ENCODE measurements around the gene NARS2.
"Not testable (repeated sequence)": the region's sequence is repeated elsewhere in the genome, so short reads cannot be mapped to it uniquely, and the experiment has no call there.

The NARS2 gene

GRCh38 chr11:78576549-78577097, 2.0 kb upstream of the NARS2 start:
- DNase-seq (ENCODE audit: low read depth in 2 of 2), result no peak

- no peak for DNase-seq (ENCODE audit: low read depth in 2 of 2)
These were observed 814 bp upstream of the NARS2 start for GRCh38 chr11:78575478-78575877.

- DNase-seq (ENCODE audit: low read depth in 2 of 2), result no peak
These were observed 983 bp downstream of the NARS2 start for GRCh38 chr11:78573681-78574080.

- DNase-seq (ENCODE audit: low read depth in 2 of 2), result no peak
These were observed 1.4 kb downstream of the NARS2 start for GRCh38 chr11:78573271-78573670.

- DNase-seq (ENCODE audit: low read depth in 2 of 2), result no peak
These were observed 2.3 kb downstream of the NARS2 start for GRCh38 chr11:78572394-78572793.

- no peak for DNase-seq (ENCODE audit: low read depth in 2 of 2)
These were observed 4.6 kb downstream of the NARS2 start for GRCh38 chr11:78570031-78570430.

- no peak for DNase-seq (ENCODE audit: low read depth in 2 of 2)
These were observed 7.5 kb downstream of the NARS2 start for GRCh38 chr11:78567209-78567608.

- peak in 1 of 2 donors; percentile 49 for DNase-seq (ENCODE audit: low read depth in 2 of 2)
These were observed 9.9 kb downstream of the NARS2 start for GRCh38 chr11:78564490-78565467.

GRCh38 chr11:78564037-78564436, 10.6 kb downstream of the NARS2 start:
- DNase-seq (ENCODE audit: low read depth in 2 of 2), result not testable (repeated sequence)

- DNase-seq (ENCODE audit: low read depth in 2 of 2), result not testable (repeated sequence)
These were observed 11.6 kb downstream of the NARS2 start for GRCh38 chr11:78563090-78563489.

- DNase-seq (ENCODE audit: low read depth in 2 of 2), result no peak
These were observed 12.3 kb downstream of the NARS2 start for GRCh38 chr11:78562398-78562797.

- DNase-seq (ENCODE audit: low read depth in 2 of 2), result no peak
These were observed 13.7 kb downstream of the NARS2 start for GRCh38 chr11:78560826-78561484.

- no peak for DNase-seq (ENCODE audit: low read depth in 2 of 2)
These were observed 14.5 kb downstream of the NARS2 start for GRCh38 chr11:78560153-78560552.

- DNase-seq (ENCODE audit: low read depth in 2 of 2), result no peak
These were observed 17.4 kb downstream of the NARS2 start for GRCh38 chr11:78557236-78557635.

GRCh38 chr11:78555592-78555991, 19.1 kb downstream of the NARS2 start:
- DNase-seq (ENCODE audit: low read depth in 2 of 2), result no peak

GRCh38 chr11:78552881-78553280, 21.8 kb downstream of the NARS2 start:
- DNase-seq (ENCODE audit: low read depth in 2 of 2), result no peak

GRCh38 chr11:78552139-78552538, 22.5 kb downstream of the NARS2 start:
- DNase-seq (ENCODE audit: low read depth in 2 of 2), result not testable (repeated sequence)

GRCh38 chr11:78551066-78551465, 23.6 kb downstream of the NARS2 start:
- no peak for DNase-seq (ENCODE audit: low read depth in 2 of 2)

- DNase-seq (ENCODE audit: low read depth in 2 of 2), result no peak
These were observed 24.8 kb downstream of the NARS2 start for GRCh38 chr11:78549624-78550409.

- DNase-seq (ENCODE audit: low read depth in 2 of 2), result no peak
These were observed 25.6 kb downstream of the NARS2 start for GRCh38 chr11:78548911-78549590.

Data from stimulated activated CD4-positive, alpha-beta T cell treated with anti-CD3 and anti-CD28 coated beads, Interleukin-1b, Interleukin-23, amount 100 ng/mL, for 4 hours (primary cell).